Fibroblast of lung (primary cell): ENCODE data around the gene ARHGAP42. TPM values are rescaled to one million over a fixed set of nuclear protein-coding genes. Genes with fewer than 3 reads are reported as not detected.

ENCODE experiments used
- DNase-seq, 2 donors: peaks; one replicate each; pipeline versions ENCODE4 v3.0.0 to v3.0.0-alpha.2; 2010; ENCODE audit warnings: low read depth in 2 of 2
- H2AFZ ChIP-seq: 2 replicates; pipeline ENCODE4 v1.5.1; 2012; ENCODE audit warnings: low read length, control low read depth, inconsistent platforms
- H3K27ac ChIP-seq: 2 replicates; pipeline ENCODE4 v1.5.1; 2011; ENCODE audit warnings: low read length, control low read depth; ENCODE audit not compliant: insufficient read depth
- H3K27me3 ChIP-seq: 2 replicates; pipeline ENCODE4 v1.5.1; 2011; ENCODE audit warnings: mild to moderate bottlenecking, low read length; ENCODE audit not compliant: control insufficient read depth, insufficient read depth
- H3K36me3 ChIP-seq: 2 replicates; pipeline ENCODE4 v1.5.1; 2011; ENCODE audit warnings: low read length; ENCODE audit not compliant: control insufficient read depth, insufficient read depth
- H3K4me1 ChIP-seq: 2 replicates; pipeline ENCODE4 v1.5.1; 2011; ENCODE audit warnings: low read length; ENCODE audit not compliant: control insufficient read depth, insufficient read depth; ENCODE audit errors: extremely low read depth
- H3K4me2 ChIP-seq: 2 replicates; pipeline ENCODE4 v1.5.1; 2011; ENCODE audit warnings: low read length, control low read depth; ENCODE audit not compliant: insufficient read depth; ENCODE audit errors: extremely low read depth
- H3K4me3 ChIP-seq, 4 experiments: fragments of 200-600 bp in 1 of 4; sonication (generic) in 1 of 4; replicated peaks in 1 of 4; 2 replicates each; pipeline ENCODE4 v1.5.1; 2011 to 2016; ENCODE audit warnings: low read length in 4 of 4, low read depth in 3 of 4, mild to moderate bottlenecking in 3 of 4, control low read depth in 2 of 4, inconsistent platforms in 1 of 4, mixed read lengths in 1 of 4; ENCODE audit not compliant: insufficient read depth in 1 of 4; ENCODE audit errors: control extremely low read depth in 1 of 4
- H3K79me2 ChIP-seq: 2 replicates; pipeline ENCODE4 v1.5.1; 2012; ENCODE audit warnings: mild to moderate bottlenecking, low read length, inconsistent platforms; ENCODE audit not compliant: control insufficient read depth, insufficient read depth
- H3K9ac ChIP-seq: 2 replicates; pipeline ENCODE4 v1.5.1; 2011; ENCODE audit warnings: mild to moderate bottlenecking, low read length, control low read depth; ENCODE audit not compliant: insufficient read depth
- H3K9me3 ChIP-seq: 2 replicates; pipeline ENCODE4 v1.5.1; 2012; ENCODE audit warnings: low read depth, low read length; ENCODE audit not compliant: control insufficient read depth, insufficient read depth
- H4K20me1 ChIP-seq: 2 replicates; pipeline ENCODE4 v1.5.1; 2011; ENCODE audit warnings: low read length; ENCODE audit not compliant: control insufficient read depth, insufficient read depth; ENCODE audit errors: extremely low read depth
- EZH2 ChIP-seq: IDR thresholded peaks from 2 replicates; pipeline ENCODE4 v1.5.1; 2012; ENCODE audit warnings: low read length, control low read depth, mild to moderate bottlenecking; ENCODE audit errors: missing control alignments
- polyA plus RNA-seq, 2 donors: library from polyadenylated mRNA; depleted of rRNA in 1 of 2; stranded (reverse) in 1 of 2; unstranded in 1 of 2; fragments of >200 nt; gene quantifications; 2 replicates each; pipeline ENCODE4 v1.2.1, GENCODE V29; 2011 to 2012; ENCODE audit warnings: missing spikeins in 1 of 2
- total RNA-seq: library from RNA; depleted of rRNA; stranded (reverse); fragments of >200 nt; gene quantifications from 2 replicates; pipeline ENCODE4 v1.2.1, GENCODE V29; 2014
- TF ChIP-seq, protein P1 (sequence below), 2 donors: IDR thresholded peaks in 1 of 2; conservative IDR thresholded peaks in 1 of 2; 1 replicate in 1 of 2; 2 replicates in 1 of 2; pipeline ENCODE4 v1.5.1; 2011 to 2012; ENCODE audit warnings: low read length in 2 of 2, control low read depth in 1 of 2, inconsistent platforms in 1 of 2, low read depth in 1 of 2, mild to moderate bottlenecking in 1 of 2

ARHGAP42 gene
- total and polyA plus RNA-seq, 2 donors (not counting 1 experiment from before 2014, with no cell fraction given), result 8.0 to 13.4 TPM

DNA sequence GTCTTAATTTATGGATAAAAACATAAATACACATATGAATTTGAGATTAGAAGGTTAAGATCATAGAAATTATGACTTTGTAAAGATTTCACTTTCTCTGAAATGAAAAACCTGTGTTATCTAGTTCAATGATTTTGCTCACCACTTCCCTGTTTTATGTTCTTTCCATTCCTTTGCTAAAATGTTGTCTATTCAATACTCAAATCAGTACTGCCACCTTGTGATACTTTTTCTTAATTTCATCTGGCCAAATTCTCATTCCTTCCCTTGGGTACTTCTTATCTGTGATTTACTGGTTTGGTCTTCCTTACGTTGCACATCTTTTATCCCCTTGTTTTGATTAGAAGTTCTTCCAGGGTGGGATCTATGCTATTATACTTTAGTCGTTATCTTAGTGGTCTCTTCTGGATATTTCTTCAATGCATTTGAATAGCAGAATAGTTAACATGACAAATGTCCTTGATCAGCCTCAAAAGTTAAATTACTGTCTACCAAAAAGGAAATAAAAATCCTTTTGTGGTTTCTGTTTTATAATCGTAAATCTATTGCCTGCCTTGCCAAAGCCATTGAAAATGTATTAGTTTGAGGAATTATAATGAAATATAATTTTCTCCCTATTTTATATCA lies 245.5 kb downstream of the ARHGAP42 start:
- Histone ChIP-seq H3K27ac (no peak overlapping the region), H3K9me3 (no peaks in the 10 kb centered on the region), H4K20me1 (no peaks in the 10 kb centered on the region), H3K9ac (no peak overlapping the region), H3K79me2 (no peaks in the 10 kb centered on the region), H3K4me1 (peaks cover 12% of the 10 kb centered on the region), H3K4me3 (no peak overlapping the region), H3K36me3 (no peaks in the 10 kb centered on the region), H3K4me2 (no peak overlapping the region), H2AFZ (no peak overlapping the region), H3K27me3 (no peaks in the 10 kb centered on the region)
- DNase-seq, result peak; percentile 27 to 62
- no peak for TF ChIP-seq EZH2
- TF ChIP-seq, protein P1, sequence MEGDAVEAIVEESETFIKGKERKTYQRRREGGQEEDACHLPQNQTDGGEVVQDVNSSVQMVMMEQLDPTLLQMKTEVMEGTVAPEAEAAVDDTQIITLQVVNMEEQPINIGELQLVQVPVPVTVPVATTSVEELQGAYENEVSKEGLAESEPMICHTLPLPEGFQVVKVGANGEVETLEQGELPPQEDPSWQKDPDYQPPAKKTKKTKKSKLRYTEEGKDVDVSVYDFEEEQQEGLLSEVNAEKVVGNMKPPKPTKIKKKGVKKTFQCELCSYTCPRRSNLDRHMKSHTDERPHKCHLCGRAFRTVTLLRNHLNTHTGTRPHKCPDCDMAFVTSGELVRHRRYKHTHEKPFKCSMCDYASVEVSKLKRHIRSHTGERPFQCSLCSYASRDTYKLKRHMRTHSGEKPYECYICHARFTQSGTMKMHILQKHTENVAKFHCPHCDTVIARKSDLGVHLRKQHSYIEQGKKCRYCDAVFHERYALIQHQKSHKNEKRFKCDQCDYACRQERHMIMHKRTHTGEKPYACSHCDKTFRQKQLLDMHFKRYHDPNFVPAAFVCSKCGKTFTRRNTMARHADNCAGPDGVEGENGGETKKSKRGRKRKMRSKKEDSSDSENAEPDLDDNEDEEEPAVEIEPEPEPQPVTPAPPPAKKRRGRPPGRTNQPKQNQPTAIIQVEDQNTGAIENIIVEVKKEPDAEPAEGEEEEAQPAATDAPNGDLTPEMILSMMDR (conservative IDR thresholded peaks at IDR 0.05 in 1 of 2, IDR thresholded peaks at IDR 0.05 in 1 of 2; ENCODE audit: low read depth in 1 of 2, low read length in 2 of 2), result peak; percentile 18 to 53

DNA sequence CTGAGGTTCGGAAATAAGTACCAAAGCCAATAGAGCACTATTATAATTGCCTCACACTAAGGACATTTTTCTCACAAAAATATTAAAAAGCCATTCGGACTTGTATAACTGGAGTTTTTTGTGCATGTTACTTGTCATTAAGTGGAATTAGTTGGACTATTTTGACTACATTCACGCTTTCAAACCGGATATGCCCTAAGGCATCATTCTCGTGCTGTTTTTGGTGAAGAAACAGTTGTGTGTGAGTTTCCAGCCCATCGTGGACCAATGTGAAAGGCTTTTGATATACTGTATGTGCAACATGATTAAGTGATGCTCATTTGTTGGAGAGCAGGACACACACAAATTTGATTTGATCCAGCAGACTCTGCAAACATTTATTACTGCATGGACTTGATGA lies 249.7 kb downstream of the ARHGAP42 start:
- Histone ChIP-seq H3K4me3 (no peak overlapping the region), H4K20me1 (no peaks in the 10 kb centered on the region), H3K9me3 (no peaks in the 10 kb centered on the region), H3K27me3 (no peaks in the 10 kb centered on the region), H3K4me2 (no peak overlapping the region), H3K9ac (no peak overlapping the region), H3K4me1 (no peaks in the 10 kb centered on the region), H3K36me3 (no peaks in the 10 kb centered on the region), H3K27ac (no peak overlapping the region), H2AFZ (no peak overlapping the region), H3K79me2 (no peaks in the 10 kb centered on the region)
- no peak for TF ChIP-seq EZH2
- TF ChIP-seq, protein P1 (conservative IDR thresholded peaks at IDR 0.05 in 1 of 2, IDR thresholded peaks at IDR 0.05 in 1 of 2; ENCODE audit: low read depth in 1 of 2, low read length in 2 of 2), result no peak
- no peak for DNase-seq

- no peak overlapping the region for H3K4me3 ChIP-seq
- TF ChIP-seq, protein P1 (conservative IDR thresholded peaks at IDR 0.05 in 1 of 2, IDR thresholded peaks at IDR 0.05 in 1 of 2; ENCODE audit: low read depth in 1 of 2, low read length in 2 of 2), result no peak
- TF ChIP-seq EZH2, result no peak
- peak in 1 of 2 donors; percentile 34 for DNase-seq
Observed at GRCh38 chr11:100939571-100939970, 252.5 kb downstream of the ARHGAP42 start.

More at GRCh38 chr11:100939571-100939970, 252.5 kb downstream of the ARHGAP42 start:
- Histone ChIP-seq H3K27me3 (no peaks in the 10 kb centered on the region), H3K27ac (no peak overlapping the region), H4K20me1 (no peaks in the 10 kb centered on the region), H3K9me3 (no peaks in the 10 kb centered on the region), H3K4me2 (no peak overlapping the region), H3K79me2 (no peaks in the 10 kb centered on the region), H3K36me3 (no peaks in the 10 kb centered on the region), H3K4me1 (no peaks in the 10 kb centered on the region), H2AFZ (no peak overlapping the region), H3K9ac (no peak overlapping the region)
